CD4-positive, alpha-beta T cell treated with Interleukin-4 for 1 hour (primary cell): ENCODE data around the gene RHOA.

ENCODE experiments used
- DNase-seq, 2 donors: peaks; one replicate each; pipeline ENCODE4 v3.0.0-alpha.2; 2020 to 2022

The RHOA gene

DNA sequence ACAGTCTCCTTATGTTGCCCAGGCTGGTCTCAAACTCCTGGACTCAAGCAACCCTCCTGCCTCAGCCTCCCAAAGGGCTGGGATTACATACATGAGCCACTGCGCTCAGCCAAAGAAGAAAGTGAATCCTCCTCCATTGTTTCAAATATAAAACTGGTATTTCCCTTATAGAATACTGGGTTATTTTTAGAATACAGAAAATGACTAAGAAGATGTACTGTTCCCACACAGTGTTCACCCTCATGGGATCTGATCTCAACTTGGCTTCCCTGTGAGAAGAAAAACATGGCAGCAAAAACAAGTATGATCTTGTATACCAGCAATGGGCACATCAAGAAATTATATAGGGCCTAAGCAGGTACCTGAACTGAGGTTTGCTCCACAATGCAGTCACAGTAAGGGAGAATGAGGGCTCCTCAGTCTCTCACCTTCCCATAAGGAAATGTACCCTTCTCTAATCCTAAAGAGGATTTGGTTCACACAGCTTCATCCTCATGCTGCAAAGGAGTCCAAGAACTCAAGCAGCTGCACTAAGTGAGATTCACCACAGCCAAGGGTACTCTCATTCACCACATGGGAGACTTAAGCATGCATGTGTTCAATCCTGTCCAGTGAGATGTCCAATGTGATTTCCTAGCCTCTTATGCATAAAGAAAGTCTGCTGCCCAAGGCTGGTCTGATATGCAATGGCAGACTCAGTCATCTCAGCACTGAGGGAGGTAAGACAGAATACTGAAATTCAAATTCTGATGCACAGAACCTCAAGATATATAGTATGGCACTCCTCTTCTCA, 97.7 kb downstream of the RHOA start:
- DNase-seq: no peak

DNA sequence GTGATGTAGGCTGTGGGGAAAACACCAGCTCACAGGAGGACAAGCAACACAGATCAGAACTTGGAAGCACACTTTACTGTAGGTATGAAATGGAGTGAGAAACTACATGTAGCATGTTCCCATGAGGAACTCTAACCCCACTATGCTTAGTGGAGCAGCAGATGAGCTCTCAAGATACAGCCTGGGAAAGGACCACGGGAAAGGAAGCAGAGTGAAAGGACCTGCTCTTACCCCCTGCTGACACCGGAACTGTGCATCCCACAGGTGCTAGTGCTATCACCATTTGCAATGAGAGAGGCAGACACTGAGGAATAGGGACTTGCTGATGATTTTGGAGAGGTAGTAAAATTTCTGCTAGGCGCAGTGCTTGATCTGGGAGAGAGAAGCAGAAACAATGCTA, 100.5 kb downstream of the RHOA start:
- DNase-seq: no peak

DNA sequence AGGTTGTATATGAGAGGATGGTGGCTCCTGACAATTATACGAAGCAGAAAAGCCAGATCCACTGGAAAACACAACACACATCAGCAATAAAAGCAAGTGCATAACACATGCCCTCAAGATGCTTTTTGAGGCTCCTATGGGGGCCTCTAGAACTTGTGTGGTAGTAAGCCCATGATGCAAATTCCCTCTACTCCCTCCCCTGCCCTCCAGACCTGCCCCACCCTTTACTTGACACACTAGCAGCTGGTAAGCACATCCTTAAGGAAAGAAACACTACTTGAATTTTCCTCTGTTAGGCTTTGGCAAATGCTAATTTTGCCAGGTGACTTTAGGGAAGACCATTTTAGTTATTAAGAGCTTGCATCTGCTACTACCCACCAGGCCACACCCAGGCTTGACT, 101.1 kb downstream of the RHOA start:
- no peak for DNase-seq
